Measurements from ENCODE around the gene RASSF8.

- TF ChIP-seq ZFP30 (CRISPR knock-in tag; IDR thresholded peaks at IDR 0.05) = no peak
- TF ChIP-seq PATZ1 (CRISPR knock-in tag; IDR thresholded peaks at IDR 0.05; ENCODE audit: borderline replicate concordance) = no peak
- TF ChIP-seq ZC3H10 (CRISPR knock-in tag; IDR thresholded peaks at IDR 0.05) = no peak
- TF ChIP-seq SNAI2 (CRISPR knock-in tag; IDR thresholded peaks at IDR 0.05) = no peak
- TF ChIP-seq OSR1 (CRISPR knock-in tag; IDR thresholded peaks at IDR 0.05) = no peak
- no peak for TF ChIP-seq ZFP3 (CRISPR knock-in tag; IDR thresholded peaks at IDR 0.05)
- no peak for TF ChIP-seq ESRRG (CRISPR knock-in tag; IDR thresholded peaks at IDR 0.05)
- TF ChIP-seq CSDC2 (CRISPR knock-in tag; IDR thresholded peaks at IDR 0.05) = no peak
- TF ChIP-seq PPARA (CRISPR knock-in tag; IDR thresholded peaks at IDR 0.05; ENCODE audit: borderline replicate concordance) = no peak
- TF ChIP-seq CSRNP3 (CRISPR knock-in tag; IDR thresholded peaks at IDR 0.05) = no peak
Observed at GRCh38 chr12:26052652-26053051, 94.2 kb downstream of the RASSF8 start.

Measured in SK-N-SH treated with all-trans-retinoic acid at 6 μM for 48 hours (cell line).